H1 (cell line): ENCODE data around the gene CNTNAP3B.
"Not testable (repeated sequence)": the region's sequence is repeated elsewhere in the genome, so short reads cannot be mapped to it uniquely, and the experiment has no call there.

Experiments used
- CBX5 ChIP-seq: fragments of 300-800, 300-1000 bp; sonication (generic); IDR thresholded peaks from 2 replicates; pipeline ENCODE4 v1.7.1; 2016; ENCODE audit warnings: antibody characterized with exemption, low read length, low read depth
- JUN ChIP-seq: IDR thresholded peaks from 2 replicates; pipeline ENCODE4 v1.6.1; 2011; ENCODE audit warnings: low read depth, mild to moderate bottlenecking, improper control_type of control experiment, low read length
- MAFK ChIP-seq: IDR thresholded peaks from 2 replicates; pipeline ENCODE4 v1.6.1; 2012; ENCODE audit warnings: low read depth, mild to moderate bottlenecking, improper control_type of control experiment, low read length
- SIN3A ChIP-seq, 2 experiments: IDR thresholded peaks in 1 of 2; conservative IDR thresholded peaks in 1 of 2; 2 replicates each; pipeline ENCODE4 v1.6.1; 2011 to 2012; ENCODE audit warnings: low read length in 2 of 2, improper control_type of control experiment in 1 of 2, low read depth in 1 of 2, mild to moderate bottlenecking in 1 of 2
- SP1 ChIP-seq: IDR thresholded peaks from 2 replicates; pipeline ENCODE4 v1.6.1; 2011; ENCODE audit warnings: low read depth, low read length
- SUZ12 ChIP-seq: fragments of 200-600 bp; sonication (generic); IDR thresholded peaks from 2 replicates; pipeline ENCODE4 v1.6.1; 2012; ENCODE audit warnings: mild to moderate bottlenecking, inconsistent platforms, low read length, moderate library complexity, mixed read lengths
- TAF1 ChIP-seq: IDR thresholded peaks from 2 replicates; pipeline ENCODE4 v1.6.1; 2011; ENCODE audit warnings: mild to moderate bottlenecking, low read depth, low read length
- TF ChIP-seq, protein P1 (sequence below), 3 experiments: IDR thresholded peaks; 1 replicate in 2 of 3; 2 replicates in 1 of 3; pipeline versions ENCODE4 v1.5.1 to v1.6.1; 2011; ENCODE audit warnings: low read length in 3 of 3, mild to moderate bottlenecking in 3 of 3, inconsistent platforms in 2 of 3, low read depth in 1 of 3, moderate library complexity in 1 of 3; ENCODE audit not compliant: insufficient read depth in 1 of 3; ENCODE audit errors: control extremely low read depth in 1 of 3
- TF ChIP-seq, protein P2 (sequence below): IDR thresholded peaks from 2 replicates; pipeline ENCODE4 v1.6.1; 2012; ENCODE audit warnings: inconsistent platforms
- TF ChIP-seq, protein P3 (sequence below): IDR thresholded peaks from 2 replicates; pipeline ENCODE4 v1.6.1; 2011; ENCODE audit warnings: low read depth, mild to moderate bottlenecking, low read length; ENCODE audit not compliant: insufficient read depth

GRCh38 chr9:42127056-42127841 lies 2.0 kb downstream of the CNTNAP3B start:
- TF ChIP-seq, protein P1, sequence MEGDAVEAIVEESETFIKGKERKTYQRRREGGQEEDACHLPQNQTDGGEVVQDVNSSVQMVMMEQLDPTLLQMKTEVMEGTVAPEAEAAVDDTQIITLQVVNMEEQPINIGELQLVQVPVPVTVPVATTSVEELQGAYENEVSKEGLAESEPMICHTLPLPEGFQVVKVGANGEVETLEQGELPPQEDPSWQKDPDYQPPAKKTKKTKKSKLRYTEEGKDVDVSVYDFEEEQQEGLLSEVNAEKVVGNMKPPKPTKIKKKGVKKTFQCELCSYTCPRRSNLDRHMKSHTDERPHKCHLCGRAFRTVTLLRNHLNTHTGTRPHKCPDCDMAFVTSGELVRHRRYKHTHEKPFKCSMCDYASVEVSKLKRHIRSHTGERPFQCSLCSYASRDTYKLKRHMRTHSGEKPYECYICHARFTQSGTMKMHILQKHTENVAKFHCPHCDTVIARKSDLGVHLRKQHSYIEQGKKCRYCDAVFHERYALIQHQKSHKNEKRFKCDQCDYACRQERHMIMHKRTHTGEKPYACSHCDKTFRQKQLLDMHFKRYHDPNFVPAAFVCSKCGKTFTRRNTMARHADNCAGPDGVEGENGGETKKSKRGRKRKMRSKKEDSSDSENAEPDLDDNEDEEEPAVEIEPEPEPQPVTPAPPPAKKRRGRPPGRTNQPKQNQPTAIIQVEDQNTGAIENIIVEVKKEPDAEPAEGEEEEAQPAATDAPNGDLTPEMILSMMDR (IDR thresholded peaks at IDR 0.05; ENCODE audit: control extremely low read depth in 1 of 3, insufficient read depth in 1 of 3, low read depth in 1 of 3, low read length in 3 of 3) = not testable (repeated sequence)
- TF ChIP-seq, protein P2, sequence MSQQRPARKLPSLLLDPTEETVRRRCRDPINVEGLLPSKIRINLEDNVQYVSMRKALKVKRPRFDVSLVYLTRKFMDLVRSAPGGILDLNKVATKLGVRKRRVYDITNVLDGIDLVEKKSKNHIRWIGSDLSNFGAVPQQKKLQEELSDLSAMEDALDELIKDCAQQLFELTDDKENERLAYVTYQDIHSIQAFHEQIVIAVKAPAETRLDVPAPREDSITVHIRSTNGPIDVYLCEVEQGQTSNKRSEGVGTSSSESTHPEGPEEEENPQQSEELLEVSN = not testable (repeated sequence)
- not testable (repeated sequence) for TF ChIP-seq SP1; SUZ12; SIN3A (conservative IDR thresholded peaks at IDR 0.05 in 1 of 2, IDR thresholded peaks at IDR 0.05 in 1 of 2; ENCODE audit: low read depth in 1 of 2, low read length in 2 of 2); JUN; CBX5; TAF1; MAFK
- TF ChIP-seq, protein P3, sequence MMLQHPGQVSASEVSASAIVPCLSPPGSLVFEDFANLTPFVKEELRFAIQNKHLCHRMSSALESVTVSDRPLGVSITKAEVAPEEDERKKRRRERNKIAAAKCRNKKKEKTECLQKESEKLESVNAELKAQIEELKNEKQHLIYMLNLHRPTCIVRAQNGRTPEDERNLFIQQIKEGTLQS = not testable (repeated sequence)
